Fibroblast of the conjunctiva (primary cell): ENCODE measurements around the gene TSC22D1.

ENCODE experiments used
- DNase-seq: peaks from one replicate; pipeline ENCODE4 v3.0.0-alpha.2; 2010; ENCODE audit warnings: low read depth

TSC22D1 gene

DNA sequence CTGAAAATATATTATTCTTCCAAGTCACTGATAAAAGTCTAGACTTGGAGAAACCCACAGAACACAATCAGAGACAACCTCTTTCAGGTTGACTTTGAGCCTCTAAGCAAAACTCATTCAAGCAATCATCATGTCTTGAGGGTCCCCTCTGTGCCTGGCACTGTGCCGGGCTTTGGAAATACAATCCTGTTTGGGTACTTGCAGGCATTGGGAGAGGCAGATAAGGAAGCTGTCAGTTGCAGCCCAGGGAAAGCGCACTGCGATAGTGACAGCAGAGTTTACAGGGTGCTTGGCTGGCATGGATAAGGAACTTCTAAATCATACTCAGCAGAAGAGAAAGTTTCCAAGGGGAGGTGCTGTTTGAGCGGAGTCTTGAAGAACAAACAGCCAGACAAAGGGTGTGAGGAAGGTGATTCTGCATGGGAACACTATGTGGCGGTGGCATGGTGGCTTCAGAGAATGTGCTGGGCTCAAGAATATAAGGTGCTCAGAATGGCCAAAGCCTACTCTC, 193.4 kb downstream of the TSC22D1 start:
- DNase-seq = no peak
